GM12892 (cell line): ENCODE results near the gene LETM1.

Experiments
- DNase-seq: peaks from one replicate; pipeline ENCODE4 v3.0.0; 2011; ENCODE audit not compliant: insufficient read length
- FAIRE-seq: peaks from 2 replicates; lab custom pipeline; 2011; peaks lifted over from hg19 to GRCh38; lab: Jason Lieb, UNC
- POLR2A ChIP-seq: IDR thresholded peaks from 2 replicates; pipeline ENCODE4 v1.6.1; 2011; ENCODE audit warnings: low read depth, low read length, control low read depth
- POLR2AphosphoS5 ChIP-seq: IDR thresholded peaks from 2 replicates; pipeline ENCODE4 v1.6.1; 2011; ENCODE audit warnings: low read depth, low read length, control low read depth
- TAF1 ChIP-seq: IDR thresholded peaks from 2 replicates; pipeline ENCODE4 v1.6.1; 2011; ENCODE audit warnings: low read depth, mild to moderate bottlenecking, control low read depth, low read length, borderline replicate concordance

LETM1 gene

GRCh38 chr4:1787411-1788077 lies 68.4 kb downstream of the LETM1 start:
- TF ChIP-seq POLR2AphosphoS5 = no peak
- TF ChIP-seq POLR2A = no peak
- no peak for TF ChIP-seq TAF1
- DNase-seq (no peak), FAIRE-seq (no peak)

GRCh38 chr4:1786544-1787362 lies 69.2 kb downstream of the LETM1 start:
- TF ChIP-seq TAF1 (no peak), POLR2AphosphoS5 (no peak), POLR2A (no peak)
- FAIRE-seq = no peak
- DNase-seq = no peak

- DNase-seq (no peak), FAIRE-seq (no peak)
- TF ChIP-seq TAF1 (no peak), POLR2A (no peak), POLR2AphosphoS5 (no peak)
Measured at GRCh38 chr4:1785592-1785991, 70.4 kb downstream of the LETM1 start.

GRCh38 chr4:1784789-1785591 lies 71.0 kb downstream of the LETM1 start:
- TF ChIP-seq POLR2A = no peak
- no peak for TF ChIP-seq TAF1
- no peak for TF ChIP-seq POLR2AphosphoS5
- DNase-seq = no peak
- FAIRE-seq = no peak

GRCh38 chr4:1784395-1784788 lies 71.6 kb downstream of the LETM1 start:
- TF ChIP-seq POLR2A (no peak), POLR2AphosphoS5 (no peak), TAF1 (no peak)
- FAIRE-seq = no peak
- no peak for DNase-seq

GRCh38 chr4:1783970-1784369 lies 72.0 kb downstream of the LETM1 start:
- FAIRE-seq (no peak), DNase-seq (no peak)
- TF ChIP-seq POLR2A (no peak), TAF1 (no peak), POLR2AphosphoS5 (no peak)

GRCh38 chr4:1783015-1783414 lies 72.9 kb downstream of the LETM1 start:
- DNase-seq (no peak), FAIRE-seq (no peak)
- TF ChIP-seq POLR2A (no peak), POLR2AphosphoS5 (no peak), TAF1 (no peak)

GRCh38 chr4:1780435-1780834 lies 75.5 kb downstream of the LETM1 start:
- no peak for DNase-seq
- TF ChIP-seq TAF1 (no peak), POLR2A (no peak), POLR2AphosphoS5 (no peak)
- FAIRE-seq = no peak

GRCh38 chr4:1779588-1780382 lies 76.2 kb downstream of the LETM1 start:
- TF ChIP-seq POLR2AphosphoS5 = no peak
- FAIRE-seq (no peak), DNase-seq (no peak)

- DNase-seq (no peak), FAIRE-seq (no peak)
- TF ChIP-seq TAF1 (no peak), POLR2AphosphoS5 (no peak), POLR2A (no peak)
Measured at GRCh38 chr4:1778642-1779392, 77.1 kb downstream of the LETM1 start.
